GM18520 (cell line): ENCODE measurements around the gene NUDT7.

Source experiments
- ATAC-seq: cut with Tn5 transposase; IDR thresholded peaks from one replicate; pipeline ENCODE4 v1.9.1; 2021; ENCODE audit not compliant: unreplicated experiment

The NUDT7 gene

DNA sequence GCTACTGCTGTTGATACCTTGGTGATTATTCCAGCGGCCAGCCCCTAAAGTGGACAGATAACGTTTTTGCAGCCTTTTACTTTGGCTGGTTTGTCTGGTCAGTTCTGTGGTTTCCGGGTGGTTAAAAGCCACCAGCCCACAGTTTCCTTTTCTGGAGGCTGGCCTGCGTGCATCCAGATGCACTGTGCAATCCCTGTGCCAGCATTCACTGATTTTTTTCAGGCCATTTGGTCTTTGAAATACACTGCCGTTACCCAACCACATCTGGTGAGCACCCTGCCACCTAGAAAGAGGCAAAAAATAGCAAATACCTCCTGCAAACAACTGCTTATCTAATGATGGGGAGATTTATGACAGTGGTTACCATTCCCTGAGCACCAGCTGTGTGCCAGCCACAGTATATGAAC, 797 bp downstream of the NUDT7 start:
- no peak for ATAC-seq

- ATAC-seq, result no peak
Observed at GRCh38 chr16:77724174-77724573, 1.9 kb downstream of the NUDT7 start.

DNA sequence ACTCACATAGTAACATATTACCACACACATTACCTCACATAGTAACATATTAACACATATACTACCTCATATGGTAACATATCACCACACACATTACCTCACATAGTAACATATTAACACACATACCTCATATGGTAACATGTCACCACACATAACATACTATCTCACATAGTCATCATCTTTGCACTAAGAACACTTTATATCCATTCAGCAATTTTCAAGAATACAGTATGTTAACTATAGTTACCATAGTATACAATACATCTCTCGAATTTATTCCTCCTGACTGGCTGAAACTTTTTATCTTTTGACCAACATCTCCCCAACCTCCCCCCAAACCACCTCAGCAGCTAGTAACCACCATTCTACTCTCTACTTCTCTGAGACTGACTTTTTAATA, 7.6 kb downstream of the NUDT7 start:
- ATAC-seq, result no peak

- no peak for ATAC-seq
Observed at GRCh38 chr16:77732241-77732946, 10.1 kb downstream of the NUDT7 start.

DNA sequence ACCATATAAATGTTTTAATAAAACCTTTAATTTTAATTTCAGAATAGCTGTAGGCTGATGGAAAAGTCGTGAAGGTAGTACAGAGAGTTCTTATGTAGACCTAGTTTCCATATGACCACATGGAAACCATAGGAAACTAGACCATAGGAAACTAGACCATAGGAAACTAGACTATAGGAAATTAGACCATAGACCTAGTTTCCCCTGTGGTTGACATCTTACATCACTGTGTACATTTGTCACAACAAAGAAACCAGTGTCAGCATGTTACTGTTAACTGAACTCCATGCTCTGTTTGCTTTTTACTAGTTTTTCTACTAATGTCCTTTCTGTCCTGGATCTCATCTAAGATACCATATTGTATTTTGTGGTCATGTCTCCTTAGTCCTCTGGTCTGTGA, 14.6 kb downstream of the NUDT7 start:
- ATAC-seq, result no peak

DNA sequence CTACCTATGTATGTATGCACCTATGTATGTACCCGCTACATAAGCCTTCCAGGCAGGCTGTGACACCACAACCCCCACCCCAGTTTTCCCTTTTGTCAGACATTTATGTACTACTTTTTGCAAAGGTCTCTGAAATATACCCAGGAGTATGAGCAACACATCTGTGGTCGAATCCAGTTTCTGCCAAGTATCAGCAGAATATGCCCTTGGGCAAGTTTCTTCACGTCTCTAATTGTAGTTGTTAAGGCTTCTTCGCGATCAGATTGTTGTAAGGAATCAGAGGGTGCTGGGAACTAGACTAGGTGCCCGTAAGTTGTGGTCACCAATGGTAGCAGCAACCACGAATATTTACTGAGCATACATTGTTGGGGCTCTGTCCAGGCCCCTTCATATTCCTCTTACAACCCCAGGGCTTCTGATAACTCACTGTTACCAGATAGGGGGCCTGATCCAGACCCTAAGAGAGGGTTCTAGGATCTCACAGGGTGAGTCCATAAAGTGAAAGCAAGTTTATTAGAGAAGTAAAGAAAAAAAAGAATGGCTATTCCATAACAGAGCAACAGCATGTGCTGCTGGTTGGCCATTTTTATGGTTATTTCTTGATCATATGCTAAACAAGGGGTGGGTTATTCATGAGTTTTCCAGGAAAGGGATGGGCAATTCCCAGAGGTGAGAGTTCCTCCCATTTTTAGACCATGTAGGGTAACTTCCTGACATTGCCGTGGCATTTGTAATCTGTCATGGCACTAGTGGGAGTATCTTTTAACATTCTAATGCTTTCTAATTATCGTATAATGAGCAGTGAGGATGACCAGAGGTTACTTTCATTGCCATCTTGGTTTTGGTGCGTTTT, 16.6 kb downstream of the NUDT7 start:
- no peak for ATAC-seq

DNA sequence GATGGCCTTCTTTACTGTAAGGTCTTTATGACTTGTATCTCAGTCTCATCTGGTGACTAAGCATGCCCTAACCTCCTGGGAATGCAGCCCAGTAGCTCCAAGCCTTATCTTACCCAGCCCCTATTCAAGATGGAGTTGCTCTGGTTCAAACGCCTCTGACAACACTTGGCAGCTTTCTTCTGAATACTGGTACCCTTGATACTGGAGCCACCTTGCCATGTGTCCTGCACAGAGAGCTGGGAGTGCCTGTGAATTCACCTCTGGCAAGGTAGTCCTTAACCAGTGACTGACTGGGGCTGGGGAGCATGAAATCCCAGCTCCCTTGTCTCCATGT, 17.2 kb downstream of the NUDT7 start:
- no peak for ATAC-seq

DNA sequence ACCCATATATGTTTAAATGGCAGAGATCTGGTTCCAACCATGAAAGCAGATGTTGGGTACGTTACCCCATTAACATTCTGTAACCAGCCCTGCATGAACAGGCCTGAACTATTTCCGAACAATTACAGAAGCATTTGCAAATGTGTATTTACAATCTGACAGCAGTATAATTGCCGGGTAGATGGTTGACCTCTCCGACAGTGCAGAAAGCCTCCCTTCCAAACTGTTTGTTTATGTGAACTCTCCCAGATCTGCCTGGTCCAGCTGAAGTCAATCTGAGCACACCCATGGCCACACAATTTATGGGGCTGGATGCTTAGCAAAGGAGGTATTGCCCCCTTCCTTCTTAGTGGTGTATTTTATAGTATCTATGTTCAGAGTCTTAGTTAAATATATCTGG, 21.8 kb downstream of the NUDT7 start:
- ATAC-seq, result no peak

GRCh38 chr16:77745972-77746371, 23.7 kb downstream of the NUDT7 start:
- ATAC-seq, result no peak

- no peak for ATAC-seq
Observed at GRCh38 chr16:77748421-77749005, 26.2 kb downstream of the NUDT7 start.

DNA sequence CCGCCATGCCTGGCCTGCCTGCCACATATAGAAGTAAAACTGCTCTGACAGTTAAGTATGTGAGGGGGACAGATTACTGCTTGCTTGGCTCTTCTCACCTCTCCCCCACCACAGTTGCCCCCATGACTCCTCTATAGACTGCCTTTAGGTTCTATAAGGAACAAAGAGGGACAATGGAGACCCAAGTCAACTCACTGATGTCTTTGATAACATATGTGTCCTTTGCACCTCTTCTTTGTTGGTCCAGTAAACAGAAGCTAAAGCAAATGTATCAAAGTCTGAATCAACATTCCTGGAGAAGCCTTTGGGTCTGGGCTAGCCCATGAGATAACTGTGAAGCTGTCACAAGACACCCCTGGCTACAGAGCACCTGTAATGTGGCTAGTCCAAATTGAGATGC, 27.1 kb downstream of the NUDT7 start:
- no peak for ATAC-seq

DNA sequence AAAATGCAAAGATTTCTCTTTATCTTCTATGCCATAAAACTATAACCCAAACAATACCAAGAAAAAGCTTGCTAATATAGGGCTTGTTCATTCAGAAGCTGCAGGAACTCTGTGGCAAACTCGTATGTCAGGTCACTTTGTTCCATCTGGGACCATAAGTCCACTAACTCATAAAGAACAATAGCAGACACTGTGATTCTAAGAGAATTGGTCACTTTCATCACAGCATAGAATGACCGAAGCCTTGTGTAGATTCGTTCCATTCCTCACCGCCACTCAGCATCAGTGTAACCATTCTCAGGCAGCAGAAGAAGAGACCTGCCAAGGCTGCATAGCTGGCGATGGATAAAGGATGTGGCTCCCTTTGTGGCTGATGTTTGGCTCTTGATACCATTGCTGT, 35.7 kb downstream of the NUDT7 start:
- no peak for ATAC-seq

GRCh38 chr16:77758508-77758907, 36.2 kb downstream of the NUDT7 start:
- no peak for ATAC-seq

GRCh38 chr16:77759201-77759600, 36.9 kb downstream of the NUDT7 start:
- no peak for ATAC-seq

DNA sequence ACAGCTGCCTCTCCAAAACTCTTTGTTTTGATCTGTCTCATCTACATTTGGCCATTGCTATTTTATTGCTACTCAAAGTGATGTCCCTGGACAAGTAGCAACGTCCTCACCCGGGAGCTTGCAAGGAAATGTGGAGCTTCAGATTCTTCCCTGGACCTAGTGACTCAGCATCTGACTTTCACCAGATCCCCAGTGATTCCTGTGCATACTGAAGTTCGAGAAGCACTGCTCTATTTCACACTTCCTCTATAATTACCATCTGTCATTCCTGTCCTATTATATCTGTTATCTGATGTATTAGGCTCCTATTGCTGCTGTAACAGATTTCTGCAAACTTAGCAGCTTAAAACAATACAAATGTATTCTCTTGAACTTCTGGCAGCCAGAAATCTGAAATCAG, 37.5 kb downstream of the NUDT7 start:
- ATAC-seq, result no peak

- no peak for ATAC-seq
Observed at GRCh38 chr16:77760800-77761199, 38.5 kb downstream of the NUDT7 start.

DNA sequence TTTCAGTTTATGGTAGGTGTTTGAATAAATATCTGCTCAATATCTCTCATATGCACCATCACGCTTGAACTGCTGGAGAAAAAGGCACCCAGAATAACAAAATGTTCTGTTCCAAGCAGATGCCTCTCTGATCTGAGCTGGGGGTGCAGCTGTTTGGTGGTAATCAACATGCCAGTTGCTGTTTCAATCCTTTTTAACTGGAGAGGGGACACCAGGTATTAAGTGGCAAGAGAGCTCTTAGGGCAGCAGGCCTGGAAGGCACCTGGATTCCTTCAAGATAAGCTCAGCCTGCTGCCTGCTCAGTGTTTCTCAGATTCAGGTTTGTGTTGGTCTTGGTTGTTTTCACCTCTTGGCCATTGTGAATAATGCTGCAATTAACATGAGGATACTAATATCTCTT, 38.9 kb downstream of the NUDT7 start:
- no peak for ATAC-seq

GRCh38 chr16:77762262-77762661, 39.9 kb downstream of the NUDT7 start:
- no peak for ATAC-seq

GRCh38 chr16:77763994-77764393, 41.7 kb downstream of the NUDT7 start:
- no peak for ATAC-seq

- ATAC-seq, result no peak
Observed at GRCh38 chr16:77767211-77767610, 44.9 kb downstream of the NUDT7 start.

DNA sequence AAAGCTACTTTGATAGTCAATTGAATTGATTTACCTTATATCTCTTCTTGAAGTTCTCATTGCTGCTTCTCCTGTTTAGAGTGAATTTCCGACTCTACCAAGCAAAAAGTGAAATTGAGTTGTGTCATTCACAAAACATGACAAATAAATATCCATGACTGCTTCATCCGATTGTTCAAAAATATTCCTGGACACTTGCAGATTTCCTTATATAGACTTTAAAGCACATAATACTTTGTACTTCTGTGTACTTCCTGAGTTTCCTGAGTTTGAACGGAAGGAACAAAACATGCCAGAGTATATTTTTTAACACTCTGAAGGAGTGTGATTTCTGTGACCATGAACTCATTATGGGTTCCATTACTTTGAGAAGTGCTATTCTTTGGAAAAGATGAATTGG, 45.5 kb downstream of the NUDT7 start:
- ATAC-seq, result no peak
